NCI-H1417 treated with DMSO at 0.1 percent for 48 hours (cell line): ENCODE measurements around the gene RHOBTB1.
A peak's percentile ranks its signal among the peaks of the same experiment; 100 is the strongest.
"Not testable (repeated sequence)": the region's sequence is repeated elsewhere in the genome, so short reads cannot be mapped to it uniquely, and the experiment has no call there.

Source experiments
- DNase-seq: peaks from one replicate; lab custom pipeline; 2025; lab: John Stamatoyannopoulos, UW

The RHOBTB1 gene, protein sequence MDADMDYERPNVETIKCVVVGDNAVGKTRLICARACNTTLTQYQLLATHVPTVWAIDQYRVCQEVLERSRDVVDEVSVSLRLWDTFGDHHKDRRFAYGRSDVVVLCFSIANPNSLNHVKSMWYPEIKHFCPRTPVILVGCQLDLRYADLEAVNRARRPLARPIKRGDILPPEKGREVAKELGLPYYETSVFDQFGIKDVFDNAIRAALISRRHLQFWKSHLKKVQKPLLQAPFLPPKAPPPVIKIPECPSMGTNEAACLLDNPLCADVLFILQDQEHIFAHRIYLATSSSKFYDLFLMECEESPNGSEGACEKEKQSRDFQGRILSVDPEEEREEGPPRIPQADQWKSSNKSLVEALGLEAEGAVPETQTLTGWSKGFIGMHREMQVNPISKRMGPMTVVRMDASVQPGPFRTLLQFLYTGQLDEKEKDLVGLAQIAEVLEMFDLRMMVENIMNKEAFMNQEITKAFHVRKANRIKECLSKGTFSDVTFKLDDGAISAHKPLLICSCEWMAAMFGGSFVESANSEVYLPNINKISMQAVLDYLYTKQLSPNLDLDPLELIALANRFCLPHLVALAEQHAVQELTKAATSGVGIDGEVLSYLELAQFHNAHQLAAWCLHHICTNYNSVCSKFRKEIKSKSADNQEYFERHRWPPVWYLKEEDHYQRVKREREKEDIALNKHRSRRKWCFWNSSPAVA

DNA sequence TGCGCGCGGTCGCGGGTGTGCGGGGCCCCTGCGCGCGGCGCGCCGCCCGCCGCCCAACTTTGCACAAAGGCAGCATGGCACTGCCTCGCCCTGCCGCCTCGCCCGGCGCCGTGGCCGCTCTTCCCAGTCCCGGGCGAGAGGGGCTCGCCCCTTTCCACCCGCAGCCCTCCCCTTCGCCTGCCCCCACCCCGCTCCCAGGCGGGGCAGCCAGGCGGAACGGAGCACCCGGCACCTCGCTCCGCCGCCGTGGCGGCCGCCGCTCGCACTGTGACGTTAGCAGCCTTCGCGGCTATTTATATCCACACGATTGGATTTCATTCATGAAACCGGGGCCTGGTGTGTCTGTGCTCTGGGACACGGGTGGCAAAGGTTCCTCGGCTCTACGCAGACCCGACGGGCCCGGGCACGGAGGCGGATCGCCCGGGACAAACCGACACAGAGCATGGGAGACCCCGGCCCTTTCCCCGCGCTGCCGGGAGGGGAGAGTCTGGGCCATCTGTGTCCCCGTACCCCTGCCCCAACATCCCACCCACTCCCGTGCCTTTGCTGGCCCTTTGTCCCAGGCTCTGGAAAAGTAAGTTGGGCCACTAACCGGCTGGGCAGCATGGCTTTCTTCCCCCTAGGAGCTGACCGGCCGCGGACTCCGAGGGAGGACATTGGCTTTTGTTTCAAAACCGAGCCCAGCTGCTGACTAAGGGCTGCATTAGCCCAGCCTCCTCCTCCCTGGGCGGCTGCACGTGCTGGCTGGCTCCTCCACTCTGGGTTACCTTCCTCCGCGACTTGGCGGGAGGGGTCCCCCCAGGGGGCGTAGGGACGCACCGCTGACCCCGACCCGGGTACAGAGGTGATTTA lies at the start of gene RHOBTB1:
Gene RHOBTB1 (minus strand): TSS at position 128 of the 852 bp plus-strand sequence. CDS start 32,643 bp downstream, outside the sequence.
- DNase-seq = no peak

DNA sequence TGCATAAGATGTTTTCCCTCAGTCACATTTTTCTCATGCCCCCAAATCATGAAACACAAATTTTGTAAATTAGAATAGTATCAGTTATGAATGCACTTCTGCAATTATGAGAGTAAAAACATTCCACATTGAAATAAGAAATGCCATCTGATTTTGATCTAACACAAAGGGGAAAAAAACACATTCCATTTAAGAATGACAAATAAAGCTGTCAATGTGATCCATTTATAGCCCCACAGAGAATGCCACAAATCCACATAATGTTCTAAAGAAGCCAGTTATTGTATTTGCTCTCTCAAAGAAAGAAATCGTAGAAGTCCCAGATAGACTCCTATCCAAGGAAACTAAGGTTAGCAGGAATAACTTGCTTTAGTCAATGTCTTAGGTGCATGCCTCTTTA lies 48.7 kb upstream of the RHOBTB1 start:
- no peak for DNase-seq

DNA sequence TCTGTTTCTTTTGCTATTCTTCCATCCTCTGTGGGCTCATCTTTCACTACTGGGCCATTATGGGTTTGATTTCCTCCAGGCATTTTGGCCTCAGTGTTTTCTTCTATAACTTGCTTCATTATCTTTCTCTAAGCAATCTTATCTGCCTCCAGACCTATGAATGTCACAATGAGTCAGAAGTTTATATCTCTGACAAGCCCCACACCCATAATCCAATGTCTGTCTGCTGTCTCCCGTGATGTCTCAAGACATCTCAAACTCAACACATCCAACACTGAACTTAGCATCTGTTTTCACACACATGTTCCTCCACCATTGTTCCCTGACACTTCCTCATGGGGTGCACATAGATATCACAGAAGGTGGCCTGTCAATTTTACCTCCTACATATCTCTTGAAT lies 46.7 kb upstream of the RHOBTB1 start:
- no peak for DNase-seq

DNA sequence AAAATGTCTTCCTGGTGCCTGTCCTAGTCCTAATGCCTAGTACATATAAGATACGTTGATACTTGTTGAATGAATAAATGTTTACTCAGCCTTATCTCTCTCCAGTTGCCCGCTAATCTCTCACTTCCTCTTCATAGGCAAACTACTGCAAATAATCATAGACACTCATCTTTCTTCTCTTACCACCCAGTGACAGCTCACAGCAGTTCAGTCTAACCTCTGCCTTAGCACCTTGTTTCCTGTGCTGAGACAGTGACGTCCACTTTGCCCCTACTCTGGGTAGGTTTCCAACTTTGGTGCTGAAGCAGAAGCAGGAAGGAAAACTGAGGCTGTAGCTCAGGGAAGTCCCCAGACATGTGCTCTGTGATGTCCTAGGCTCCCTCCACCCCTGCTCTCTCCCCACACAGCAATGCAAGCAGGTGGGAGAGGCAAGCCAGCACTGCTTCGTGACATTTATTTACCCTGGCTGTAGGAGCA lies 45.5 kb upstream of the RHOBTB1 start:
- DNase-seq = no peak

DNA sequence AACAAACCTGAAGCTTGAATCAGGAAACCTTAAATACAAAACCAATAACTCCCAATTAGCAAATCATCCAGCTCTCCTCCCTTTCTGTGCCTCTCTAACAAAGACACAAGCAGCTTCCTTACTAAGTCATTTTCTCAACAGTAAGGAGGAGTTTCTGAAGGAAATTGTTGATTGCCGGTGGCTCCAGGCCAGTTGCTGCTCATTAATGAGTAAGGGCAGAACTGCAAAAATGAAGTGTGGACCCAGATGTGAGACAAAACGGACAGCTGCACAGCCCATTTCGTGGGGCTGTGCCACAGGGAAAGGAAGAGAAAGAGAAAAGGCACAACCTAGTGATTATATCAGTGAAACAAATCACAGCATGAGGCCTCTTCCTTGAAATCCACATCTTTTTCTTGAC lies 42.8 kb upstream of the RHOBTB1 start:
- DNase-seq = no peak

DNA sequence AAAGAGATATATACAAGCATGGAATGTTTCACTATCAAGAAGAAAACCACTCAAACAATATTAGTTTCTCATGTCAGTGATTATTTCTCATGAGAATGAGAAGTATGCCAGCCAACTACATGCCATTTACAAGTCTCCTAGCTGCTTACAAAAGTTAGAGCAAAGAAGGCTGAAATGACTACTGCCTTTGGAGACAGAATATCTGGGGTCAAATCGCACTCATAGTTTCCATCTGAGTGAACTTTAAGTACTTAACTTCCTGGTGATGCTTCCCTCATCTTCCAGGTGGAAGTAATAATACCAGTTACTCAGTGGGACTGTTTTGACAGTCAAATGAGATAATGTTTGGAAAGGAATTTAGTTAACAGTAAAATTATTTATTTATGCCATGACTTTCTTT lies 42.0 kb upstream of the RHOBTB1 start:
- DNase-seq = no peak

DNA sequence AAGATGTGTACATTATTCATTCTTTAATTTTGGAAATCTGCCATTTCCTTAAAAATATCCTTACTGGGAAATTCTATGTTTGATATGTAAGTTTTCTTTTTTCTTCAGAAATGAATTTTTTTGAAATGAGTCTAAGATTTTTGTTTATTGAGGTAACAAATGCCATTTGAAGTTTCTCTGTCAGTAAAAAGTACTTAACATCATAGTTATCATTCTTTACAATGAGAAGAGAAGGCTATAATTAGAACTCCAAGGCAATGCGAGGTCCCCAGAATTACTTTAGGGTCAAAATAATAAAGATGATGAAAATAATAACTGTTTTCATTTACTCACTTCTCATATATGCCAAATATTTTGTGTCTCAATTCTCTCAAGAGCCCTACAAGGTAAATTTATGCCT lies 37.0 kb upstream of the RHOBTB1 start:
- DNase-seq = no peak

DNA sequence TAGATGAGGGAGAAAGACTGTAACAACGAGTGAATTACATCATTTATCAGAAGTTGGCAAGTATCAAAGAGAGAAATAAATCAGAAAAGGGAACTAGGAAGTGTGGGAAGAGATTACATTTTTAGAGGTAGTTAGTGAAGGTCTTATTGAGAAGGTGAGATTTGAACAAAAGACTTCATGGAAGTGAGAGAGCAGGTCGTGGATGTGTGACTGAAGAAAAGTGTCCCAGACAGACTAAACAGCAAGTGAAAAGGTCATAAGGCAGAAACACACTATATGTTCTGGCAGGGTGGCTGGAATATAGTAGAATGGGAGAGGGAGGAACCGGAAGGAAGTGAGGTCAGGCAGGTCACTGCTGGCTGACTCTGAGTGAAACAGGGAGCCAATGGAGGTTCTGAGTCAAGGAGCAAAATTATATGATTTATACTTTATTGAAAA lies 35.7 kb upstream of the RHOBTB1 start:
- DNase-seq = no peak

DNA sequence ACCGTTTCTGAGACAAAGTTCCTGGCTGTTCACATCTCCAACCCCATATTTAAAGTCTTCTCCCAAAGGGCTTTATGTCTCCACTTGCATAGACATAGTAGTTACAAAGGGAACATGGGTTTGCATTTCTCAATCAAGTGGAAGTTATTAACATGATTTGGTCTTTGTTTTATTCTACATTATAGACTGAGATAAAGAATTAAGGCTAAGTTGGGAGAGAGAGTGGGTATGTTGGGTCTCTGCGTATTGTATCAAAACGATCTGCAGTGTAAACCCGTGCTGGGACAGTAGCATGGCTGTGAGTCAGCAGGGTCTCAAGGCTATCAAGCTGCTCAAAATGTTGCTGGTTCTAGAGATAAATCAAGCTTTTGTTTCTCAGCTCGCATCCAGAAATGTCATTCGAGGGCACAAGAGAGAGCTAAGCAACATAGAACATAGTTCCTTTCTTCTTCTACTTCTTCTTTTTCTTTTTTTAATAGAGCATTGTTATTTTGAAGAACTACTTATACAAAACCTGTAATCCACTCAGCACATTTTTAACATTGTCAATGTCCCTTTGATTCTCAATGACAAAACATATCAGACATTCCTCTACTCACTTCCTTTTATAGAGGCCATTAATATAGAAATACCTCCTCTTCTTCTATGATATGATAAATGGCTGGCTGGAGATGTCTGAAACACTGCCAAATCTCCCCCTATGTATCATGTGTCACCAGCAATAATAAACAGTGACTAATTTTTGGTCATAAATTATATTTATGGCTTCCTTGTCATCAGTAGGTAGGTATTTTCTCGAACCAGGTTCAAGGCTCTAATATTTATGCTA lies 34.5 kb upstream of the RHOBTB1 start:
- peak; percentile 25 for DNase-seq

DNA sequence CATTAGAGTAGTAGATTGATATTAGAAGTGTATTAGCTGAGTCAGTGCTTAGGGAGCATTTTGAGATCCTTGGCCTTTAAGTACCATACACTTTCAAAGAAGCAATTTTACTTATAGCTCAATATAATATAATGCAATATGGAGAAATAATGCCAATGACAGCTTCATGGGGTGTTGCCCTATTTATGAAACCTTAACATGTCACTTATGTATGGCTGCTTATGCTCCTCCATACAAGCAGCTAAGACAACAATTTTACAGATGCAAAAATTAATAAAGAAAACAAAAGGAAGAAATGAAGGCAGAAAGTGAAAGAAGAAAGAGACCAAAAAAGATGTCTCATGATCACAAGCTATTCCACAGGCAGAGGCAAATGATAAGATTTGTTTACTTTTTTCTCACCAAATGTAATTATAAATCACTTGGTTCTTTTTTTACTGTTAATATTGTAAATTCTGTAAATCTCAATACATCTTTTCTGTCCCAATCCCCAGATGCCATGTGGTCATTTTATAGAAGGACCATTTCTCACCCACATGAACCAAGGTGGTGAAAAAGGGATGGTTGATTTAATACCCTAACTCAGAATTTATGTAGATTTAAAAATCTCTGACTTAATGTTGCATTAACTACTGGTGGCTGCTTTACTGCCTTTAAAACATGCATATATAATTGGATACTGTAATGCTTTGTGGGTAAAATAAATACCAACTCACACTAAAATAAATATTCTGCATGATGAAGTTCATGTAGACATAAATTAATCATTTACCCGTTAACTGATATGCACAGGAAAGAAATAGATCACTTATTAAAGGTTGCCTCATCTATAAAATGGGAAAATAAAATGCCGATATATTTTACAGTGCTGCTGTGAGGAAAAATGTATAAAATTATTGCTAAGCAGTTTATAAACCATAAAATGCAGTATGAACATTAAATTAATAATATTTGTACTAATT lies 33.5 kb upstream of the RHOBTB1 start:
- DNase-seq = no peak

DNA sequence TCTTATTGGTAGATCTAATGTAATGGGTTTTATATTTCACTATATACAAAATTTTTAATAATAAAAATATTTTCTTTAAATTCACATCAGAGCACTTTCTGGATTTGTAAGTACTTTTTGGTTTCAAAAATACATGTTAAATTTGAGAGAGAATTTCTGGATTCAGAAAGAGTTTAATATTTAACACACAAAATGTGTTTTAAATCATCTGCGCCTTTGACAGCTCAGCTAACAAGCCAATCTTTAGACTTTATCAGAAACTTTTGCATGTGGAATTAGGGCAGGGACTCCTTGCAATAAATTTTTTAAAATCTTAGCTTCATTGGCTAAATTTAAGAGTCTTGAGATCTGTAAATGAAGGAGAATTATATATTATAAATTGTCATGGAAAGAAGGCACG lies 32.7 kb upstream of the RHOBTB1 start:
- no peak for DNase-seq

DNA sequence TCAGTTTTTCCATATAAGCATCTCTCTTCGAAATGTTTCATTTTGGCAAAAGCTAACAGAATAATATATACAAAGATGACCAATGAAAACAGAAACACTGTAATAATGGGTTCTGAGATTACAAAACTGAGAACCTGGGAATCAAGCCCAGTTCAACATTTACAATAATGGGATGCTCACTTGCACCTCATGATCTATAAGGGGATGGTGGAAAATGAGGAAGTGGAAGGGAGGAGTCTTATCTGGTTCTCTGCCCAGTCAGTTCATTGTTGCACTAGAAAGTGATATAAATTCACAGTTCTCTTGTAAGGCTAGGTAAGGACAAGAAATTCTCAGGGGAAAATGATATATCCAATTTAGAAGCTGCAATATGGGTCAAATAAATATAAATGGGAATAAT lies 31.7 kb upstream of the RHOBTB1 start:
- no peak for DNase-seq

DNA sequence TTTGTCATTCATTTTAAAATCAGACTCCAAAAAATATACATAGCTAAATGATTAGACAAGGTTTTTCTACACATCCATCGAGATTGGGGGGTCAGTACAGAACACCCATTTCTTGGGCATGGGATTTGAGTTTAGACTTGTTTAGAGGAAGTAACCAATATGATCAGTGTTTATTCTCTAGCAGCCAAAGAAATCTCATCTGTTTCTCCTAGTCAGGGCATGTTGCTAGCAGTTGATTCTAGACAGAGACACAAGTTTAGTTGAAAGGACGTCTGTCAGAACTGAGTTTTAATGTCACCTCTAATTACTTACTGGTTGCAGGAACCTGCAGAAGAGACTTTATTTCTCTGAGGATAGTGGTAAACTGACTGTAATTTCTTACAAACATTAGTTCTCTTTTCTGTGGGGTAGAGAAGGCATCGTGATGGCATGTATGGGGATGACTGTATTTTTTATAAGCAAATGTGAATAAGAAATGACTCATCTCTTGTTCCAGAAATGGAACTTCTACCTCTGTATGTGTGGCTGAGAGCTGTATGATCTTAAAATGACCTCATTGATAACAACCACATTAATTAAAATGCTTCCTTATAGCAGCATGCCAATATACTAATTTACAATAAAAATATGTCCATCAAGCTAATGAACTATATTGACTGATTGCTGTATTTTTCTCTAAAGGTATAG lies 30.6 kb upstream of the RHOBTB1 start:
- DNase-seq = no peak

DNA sequence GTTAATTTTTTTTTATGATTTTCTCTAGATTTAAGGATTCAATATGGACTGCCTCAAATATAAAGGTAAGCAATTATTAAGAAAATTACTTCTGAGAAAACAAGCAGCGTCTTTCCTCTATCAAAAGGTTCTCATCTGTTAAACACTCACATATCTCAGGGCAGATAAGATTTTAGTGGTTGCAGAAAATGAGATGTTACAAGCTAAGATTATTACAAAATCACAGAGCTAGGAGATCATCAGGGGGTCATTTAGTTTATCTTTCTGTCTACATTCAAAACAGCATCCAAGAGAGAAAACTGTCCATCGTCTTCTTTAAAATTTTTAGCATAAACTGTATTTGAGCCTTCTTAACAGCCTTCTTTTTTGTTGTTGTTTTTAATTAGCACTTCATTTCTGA lies 29.1 kb upstream of the RHOBTB1 start:
- no peak for DNase-seq

DNA sequence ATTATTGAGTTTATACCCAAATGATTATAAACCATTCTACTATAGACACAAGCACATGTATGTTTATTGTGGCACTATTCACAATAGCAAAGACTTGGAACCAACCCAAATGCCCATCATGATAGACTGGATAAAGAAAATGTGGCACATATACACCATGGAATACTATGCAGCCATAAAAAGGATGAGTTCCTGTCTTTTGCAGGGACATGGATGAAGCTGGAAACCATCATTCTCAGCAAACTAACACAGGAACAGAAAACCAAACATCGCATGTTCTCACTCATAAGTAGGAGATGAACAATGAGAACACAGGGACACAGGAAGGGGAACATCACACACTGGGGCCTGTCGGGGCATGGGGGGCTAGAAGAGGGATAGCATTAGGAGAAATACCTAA lies 28.2 kb upstream of the RHOBTB1 start:
- DNase-seq = not testable (repeated sequence)

DNA sequence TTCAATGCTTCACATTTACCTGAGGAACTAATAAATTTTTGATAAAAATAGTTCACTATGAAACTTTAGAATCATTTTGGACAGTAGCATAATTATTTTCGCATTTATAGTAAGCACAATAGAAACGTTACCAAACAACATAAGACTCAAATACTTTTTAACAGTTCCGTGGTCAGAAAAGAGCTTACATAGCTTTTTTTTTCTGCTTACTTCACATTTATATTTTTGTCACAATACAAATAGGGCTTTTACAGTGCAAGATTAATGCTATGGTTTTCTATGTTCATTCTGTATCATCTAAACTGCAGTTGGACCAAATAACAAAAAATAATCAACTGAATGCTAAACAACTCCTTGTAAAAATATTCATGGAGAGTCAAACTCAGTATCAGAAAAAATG lies 26.5 kb upstream of the RHOBTB1 start:
- DNase-seq = no peak

DNA sequence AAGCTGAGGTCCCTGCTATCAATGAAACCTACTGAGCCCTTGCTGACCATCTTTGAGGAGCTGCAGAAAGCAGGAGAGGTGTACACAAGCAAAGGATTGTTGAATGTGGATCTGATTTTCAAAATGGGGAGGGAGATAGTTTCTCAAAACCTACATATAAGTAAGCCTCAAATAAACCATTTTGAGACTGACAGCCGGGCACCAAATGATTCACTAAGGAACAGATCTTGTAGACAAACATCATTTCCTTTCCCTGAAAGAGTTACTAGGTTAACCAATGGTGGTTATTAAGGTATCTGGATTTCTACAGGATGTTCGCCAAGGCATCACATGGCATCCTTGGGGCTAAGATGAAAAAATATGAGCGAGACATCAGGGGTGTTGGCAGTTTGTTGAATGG lies 24.5 kb upstream of the RHOBTB1 start:
- no peak for DNase-seq

DNA sequence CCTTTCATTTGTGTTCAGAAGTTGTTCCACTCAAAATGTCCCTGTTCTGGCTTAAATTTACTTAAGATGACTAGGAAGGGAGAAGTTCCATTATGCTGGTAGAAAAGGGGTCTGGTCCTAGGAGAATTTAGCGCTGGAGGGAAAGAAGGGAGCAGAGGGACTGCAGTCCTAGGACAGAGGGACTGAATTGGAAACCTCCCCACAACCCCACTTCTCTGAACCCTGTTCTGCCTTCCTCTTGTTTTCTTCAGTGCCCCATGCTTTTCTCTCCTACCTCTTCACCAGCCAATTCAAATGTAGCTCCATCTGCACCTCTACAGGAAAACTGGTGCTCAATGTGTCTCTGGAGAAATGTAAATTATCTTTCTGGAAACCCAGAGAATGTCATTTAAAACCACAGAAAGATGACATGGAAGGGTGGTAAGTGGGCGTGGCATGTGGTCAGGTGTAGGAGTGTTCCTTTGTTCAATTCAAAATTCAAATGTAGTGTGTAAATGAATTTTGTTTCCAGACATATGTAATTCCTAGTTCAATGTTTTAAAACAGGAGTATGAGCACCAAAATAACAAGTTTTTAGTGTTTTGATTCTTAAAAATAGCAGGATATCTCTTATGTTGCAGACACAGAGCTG lies 24.0 kb upstream of the RHOBTB1 start:
- DNase-seq = no peak

DNA sequence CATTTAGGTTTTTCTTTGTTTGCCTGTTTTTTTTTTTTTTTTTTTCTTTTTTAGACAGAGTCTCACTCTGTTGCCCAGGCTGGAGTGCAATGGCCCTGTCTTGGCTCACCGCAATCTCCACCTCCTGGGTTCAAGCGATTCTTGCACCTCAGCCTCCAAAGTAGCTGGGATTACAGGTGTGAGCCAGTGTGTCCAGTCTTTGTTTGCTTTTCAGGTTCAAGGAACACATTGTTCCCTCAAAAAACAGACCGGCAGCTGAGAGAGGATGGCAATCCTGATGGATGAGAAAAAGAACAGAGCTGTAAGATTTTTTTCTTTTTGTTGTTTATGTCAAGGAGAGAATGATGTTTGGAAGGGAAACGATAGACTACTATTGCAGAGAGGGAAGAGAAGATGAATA lies 23.3 kb upstream of the RHOBTB1 start:
- DNase-seq = no peak
